Muscle layer of duodenum (tissue), 2 donors: Measurements from ENCODE around the gene MICAL3.
A peak's percentile ranks its signal among the peaks of the same experiment; 100 is the strongest.

Experiments used
- H3K27ac ChIP-seq: one replicate; pipeline ENCODE4 v1.7.0; 2013; ENCODE audit warnings: mild to moderate bottlenecking, low read length
- H3K27me3 ChIP-seq: one replicate; pipeline ENCODE4 v1.7.0; 2013; ENCODE audit warnings: low read depth, mild to moderate bottlenecking, control low read depth, low read length
- H3K36me3 ChIP-seq, 2 donors: one replicate each; pipeline ENCODE4 v1.7.0; 2013; ENCODE audit warnings: low read length in 2 of 2, control low read depth in 1 of 2, mild to moderate bottlenecking in 1 of 2; ENCODE audit not compliant: insufficient read depth in 2 of 2, control insufficient read depth in 1 of 2
- H3K4me1 ChIP-seq, 2 donors: one replicate each; pipeline ENCODE4 v1.7.0; 2013; ENCODE audit warnings: low read length in 2 of 2, mild to moderate bottlenecking in 2 of 2, control low read depth in 1 of 2, moderate library complexity in 1 of 2; ENCODE audit not compliant: insufficient read depth in 2 of 2, control insufficient read depth in 1 of 2
- H3K4me3 ChIP-seq, 2 donors: one replicate each; pipeline ENCODE4 v1.7.0; 2013; ENCODE audit warnings: low read length in 2 of 2, low read depth in 1 of 2, mild to moderate bottlenecking in 1 of 2
- H3K9me3 ChIP-seq, 2 donors: one replicate each; pipeline ENCODE4 v1.7.0; 2013; ENCODE audit warnings: low read length in 2 of 2, control low read depth in 1 of 2, mild to moderate bottlenecking in 1 of 2; ENCODE audit not compliant: control insufficient read depth in 1 of 2
- donor health status: healthy.

MICAL3 gene

GRCh38 chr22:17980015-17980590 lies 44.3 kb downstream of the MICAL3 start:
- no peaks in the 10 kb centered on the region for H3K27me3 ChIP-seq
- H3K4me1 ChIP-seq = peaks cover 12 to 14% of the 10 kb centered on the region in 2 donors
- H3K36me3 ChIP-seq = no peaks in the 10 kb centered on the region
- no peaks in the 10 kb centered on the region for H3K9me3 ChIP-seq
- H3K27ac ChIP-seq = no peak overlapping the region
- H3K4me3 ChIP-seq = peak overlapping the region in 1 of 2 donors; percentile 24

- Histone ChIP-seq H3K27ac (no peak overlapping the region), H3K9me3 (no peaks in the 10 kb centered on the region), H3K4me1 (peaks cover 14 to 17% of the 10 kb centered on the region in 2 donors), H3K4me3 (no peak overlapping the region), H3K27me3 (no peaks in the 10 kb centered on the region), H3K36me3 (no peaks in the 10 kb centered on the region)
These were observed 46.3 kb downstream of the MICAL3 start for GRCh38 chr22:17978027-17978426.

- Histone ChIP-seq H3K27ac (no peak overlapping the region), H3K9me3 (no peaks in the 10 kb centered on the region), H3K36me3 (no peaks in the 10 kb centered on the region), H3K4me1 (peaks cover 20 to 24% of the 10 kb centered on the region in 2 donors), H3K4me3 (no peak overlapping the region), H3K27me3 (no peaks in the 10 kb centered on the region)
These were observed 47.0 kb downstream of the MICAL3 start for GRCh38 chr22:17977371-17977770.

GRCh38 chr22:17976121-17976520 lies 48.2 kb downstream of the MICAL3 start:
- Histone ChIP-seq H3K9me3 (no peaks in the 10 kb centered on the region), H3K27ac (no peak overlapping the region)

GRCh38 chr22:17974703-17975372 lies 49.5 kb downstream of the MICAL3 start:
- H3K9me3 ChIP-seq = no peaks in the 10 kb centered on the region
- no peaks in the 10 kb centered on the region for H3K36me3 ChIP-seq
- no peak overlapping the region for H3K4me3 ChIP-seq
- H3K4me1 ChIP-seq = peaks cover 10 to 16% of the 10 kb centered on the region in 2 donors
- H3K27ac ChIP-seq = no peak overlapping the region
- no peaks in the 10 kb centered on the region for H3K27me3 ChIP-seq

More at GRCh38 chr22:17976121-17976520, 48.2 kb downstream of the MICAL3 start:
- H3K4me1 ChIP-seq = peaks cover 21 to 27% of the 10 kb centered on the region in 2 donors
- no peak overlapping the region for H3K4me3 ChIP-seq
- no peaks in the 10 kb centered on the region for H3K27me3 ChIP-seq
- no peaks in the 10 kb centered on the region for H3K36me3 ChIP-seq

GRCh38 chr22:17974087-17974486 lies 50.3 kb downstream of the MICAL3 start:
- no peak overlapping the region for H3K27ac ChIP-seq
- no peaks in the 10 kb centered on the region for H3K9me3 ChIP-seq
- H3K4me3 ChIP-seq = no peak overlapping the region
- peaks cover 10 to 22% of the 10 kb centered on the region in 2 donors for H3K4me1 ChIP-seq
- no peaks in the 10 kb centered on the region for H3K27me3 ChIP-seq
- no peaks in the 10 kb centered on the region for H3K36me3 ChIP-seq

- peaks cover 10 to 22% of the 10 kb centered on the region in 2 donors for H3K4me1 ChIP-seq
- H3K9me3 ChIP-seq = no peaks in the 10 kb centered on the region
- no peaks in the 10 kb centered on the region for H3K27me3 ChIP-seq
- H3K27ac ChIP-seq = no peak overlapping the region
- no peak overlapping the region for H3K4me3 ChIP-seq
- H3K36me3 ChIP-seq = no peaks in the 10 kb centered on the region
These were observed 51.1 kb downstream of the MICAL3 start for GRCh38 chr22:17973217-17973616.

- peak overlapping the region; percentile 16 for H3K27ac ChIP-seq
- H3K4me3 ChIP-seq = no peak overlapping the region
These were observed 51.8 kb downstream of the MICAL3 start for GRCh38 chr22:17972385-17973191.

GRCh38 chr22:17971711-17972110 lies 52.6 kb downstream of the MICAL3 start:
- H3K27me3 ChIP-seq = no peaks in the 10 kb centered on the region
- H3K4me3 ChIP-seq = no peak overlapping the region
- peak overlapping the region; percentile 16 for H3K27ac ChIP-seq
- no peaks in the 10 kb centered on the region for H3K36me3 ChIP-seq
- H3K9me3 ChIP-seq = no peaks in the 10 kb centered on the region
- H3K4me1 ChIP-seq = peaks cover 10 to 22% of the 10 kb centered on the region in 2 donors

More at GRCh38 chr22:17972385-17973191, 51.8 kb downstream of the MICAL3 start:
- Histone ChIP-seq H3K4me1 (peaks cover 10 to 22% of the 10 kb centered on the region in 2 donors), H3K36me3 (no peaks in the 10 kb centered on the region), H3K9me3 (no peaks in the 10 kb centered on the region), H3K27me3 (no peaks in the 10 kb centered on the region)

GRCh38 chr22:17970201-17970708 lies 54.1 kb downstream of the MICAL3 start:
- Histone ChIP-seq H3K4me3 (no peak overlapping the region), H3K36me3 (no peaks in the 10 kb centered on the region), H3K9me3 (no peaks in the 10 kb centered on the region), H3K4me1 (peaks cover 10 to 34% of the 10 kb centered on the region in 2 donors), H3K27ac (no peak overlapping the region), H3K27me3 (no peaks in the 10 kb centered on the region)

GRCh38 chr22:17969701-17970113 lies 54.7 kb downstream of the MICAL3 start:
- Histone ChIP-seq H3K36me3 (no peaks in the 10 kb centered on the region), H3K4me3 (peak overlapping the region in 1 of 2 donors; percentile 27), H3K27ac (no peak overlapping the region), H3K27me3 (no peaks in the 10 kb centered on the region), H3K9me3 (no peaks in the 10 kb centered on the region), H3K4me1 (peaks cover 10 to 36% of the 10 kb centered on the region in 2 donors)
